Astrocyte (in vitro differentiated cells and primary cell): Measurements from ENCODE around the gene INPP4B. TPM values are rescaled to one million over a fixed set of nuclear protein-coding genes. Genes with fewer than 3 reads are reported as not detected.

Source experiments
- DNase-seq: peaks from one replicate; pipeline ENCODE4 v3.0.0-alpha.2; 2010; ENCODE audit warnings: low read depth
- FAIRE-seq: peaks from 2 replicates; lab custom pipeline; 2011; peaks lifted over from hg19 to GRCh38; lab: Jason Lieb, UNC
- H2AFZ ChIP-seq: 2 replicates; pipeline ENCODE4 v1.6.0; 2012; ENCODE audit warnings: low read depth, low read length, inconsistent platforms
- H3K27ac ChIP-seq: 2 replicates; pipeline ENCODE4 v1.5.1; 2011; ENCODE audit warnings: low read depth, low read length, inconsistent platforms
- H3K27me3 ChIP-seq: 2 replicates; pipeline ENCODE4 v1.6.0; 2011; ENCODE audit warnings: low read length, inconsistent platforms; ENCODE audit not compliant: insufficient read depth
- H3K36me3 ChIP-seq: 2 replicates; pipeline ENCODE4 v1.5.1; 2011; ENCODE audit warnings: low read length, inconsistent platforms; ENCODE audit not compliant: insufficient read depth
- H3K4me1 ChIP-seq: 2 replicates; pipeline ENCODE4 v1.5.1; 2011; ENCODE audit warnings: low read length, inconsistent platforms; ENCODE audit not compliant: insufficient read depth
- H3K4me2 ChIP-seq: 2 replicates; pipeline ENCODE4 v1.6.0; 2012; ENCODE audit warnings: low read length, inconsistent platforms
- H3K4me3 ChIP-seq: 2 replicates; pipeline ENCODE4 v1.5.1; 2011; ENCODE audit warnings: low read depth, mild to moderate bottlenecking, low read length, inconsistent platforms; ENCODE audit not compliant: insufficient read depth
- H3K79me2 ChIP-seq: 2 replicates; pipeline ENCODE4 v1.6.0; 2012; ENCODE audit warnings: mild to moderate bottlenecking, low read length, inconsistent platforms; ENCODE audit not compliant: insufficient read depth
- H3K9ac ChIP-seq: 2 replicates; pipeline ENCODE4 v1.6.0; 2012; ENCODE audit warnings: mild to moderate bottlenecking, low read length, inconsistent platforms
- H3K9me3 ChIP-seq: 2 replicates; pipeline ENCODE4 v1.5.1; 2012; ENCODE audit warnings: low read depth, mild to moderate bottlenecking, low read length, inconsistent platforms; ENCODE audit not compliant: insufficient read depth
- H4K20me1 ChIP-seq: 2 replicates; pipeline ENCODE4 v1.6.0; 2012; ENCODE audit warnings: low read length, inconsistent platforms; ENCODE audit not compliant: insufficient read depth
- H3K27ac Mint-ChIP-seq: one replicate; pipeline ENCODE4 v1.8.0; 2021; ENCODE audit warnings: mild to moderate bottlenecking, mixed read lengths; ENCODE audit not compliant: unreplicated experiment
- H3K27me3 Mint-ChIP-seq: one replicate; pipeline ENCODE4 v1.8.0; 2021; ENCODE audit warnings: low read depth, mixed read lengths; ENCODE audit not compliant: unreplicated experiment
- H3K36me3 Mint-ChIP-seq: one replicate; pipeline ENCODE4 v1.8.0; 2021; ENCODE audit warnings: low read depth, mixed read lengths; ENCODE audit not compliant: unreplicated experiment
- H3K4me1 Mint-ChIP-seq: one replicate; pipeline ENCODE4 v1.8.0; 2021; ENCODE audit warnings: low read depth, mixed read lengths; ENCODE audit not compliant: unreplicated experiment
- H3K4me3 Mint-ChIP-seq: one replicate; pipeline ENCODE4 v1.8.0; 2021; ENCODE audit warnings: mild to moderate bottlenecking, moderate library complexity, mixed read lengths; ENCODE audit not compliant: unreplicated experiment
- H3K9me3 Mint-ChIP-seq: one replicate; pipeline ENCODE4 v1.8.0; 2021; ENCODE audit warnings: mild to moderate bottlenecking, mixed read lengths; ENCODE audit not compliant: unreplicated experiment
- CTCF ChIP-seq: IDR thresholded peaks from 2 replicates; pipeline ENCODE4 v1.5.1; 2011; ENCODE audit warnings: low read depth, mild to moderate bottlenecking, inconsistent platforms, low read length, moderate library complexity; ENCODE audit not compliant: insufficient read depth
- EZH2 ChIP-seq: IDR thresholded peaks from 2 replicates; pipeline ENCODE4 v1.6.1; 2012; ENCODE audit warnings: mild to moderate bottlenecking, low read length, inconsistent platforms; ENCODE audit not compliant: insufficient read depth
- total RNA-seq: library from RNA; stranded (reverse); gene quantifications from 2 replicates; pipeline ENCODE4 v1.2.1, GENCODE V29; 2021

INPP4B gene
- total RNA-seq, 1 donor from 2014 or later: 2.8 TPM

GRCh38 chr4:142021761-142022160 lies 824.3 kb downstream of the INPP4B start:
- H3K4me1 Mint-ChIP-seq: no peaks in the 10 kb centered on the region
- TF ChIP-seq EZH2: no peak
- TF ChIP-seq CTCF: no peak
- DNase-seq (no peak), FAIRE-seq (no peak)
- H3K36me3 Mint-ChIP-seq: no peaks in the 10 kb centered on the region
- Histone ChIP-seq H3K9ac (no peak overlapping the region), H3K9me3 (no peaks in the 10 kb centered on the region), H3K27me3 (no peaks in the 10 kb centered on the region), H3K27ac (no peak overlapping the region), H3K4me1 (no peaks in the 10 kb centered on the region), H3K79me2 (no peaks in the 10 kb centered on the region), H3K36me3 (no peaks in the 10 kb centered on the region), H3K4me2 (no peak overlapping the region), H4K20me1 (no peaks in the 10 kb centered on the region), H2AFZ (no peak overlapping the region), H3K4me3 (no peak overlapping the region)
- no peaks in the 10 kb centered on the region for H3K27me3 Mint-ChIP-seq
- no peaks in the 10 kb centered on the region for H3K9me3 Mint-ChIP-seq
- H3K27ac Mint-ChIP-seq: no peak overlapping the region
- H3K4me3 Mint-ChIP-seq: no peak overlapping the region

GRCh38 chr4:142021181-142021580 lies 824.9 kb downstream of the INPP4B start:
- Histone ChIP-seq H3K9ac (no peak overlapping the region), H4K20me1 (no peaks in the 10 kb centered on the region), H3K4me2 (no peak overlapping the region), H3K9me3 (no peaks in the 10 kb centered on the region), H3K4me3 (no peak overlapping the region), H3K4me1 (no peaks in the 10 kb centered on the region), H3K36me3 (no peaks in the 10 kb centered on the region), H3K27me3 (no peaks in the 10 kb centered on the region), H3K27ac (no peak overlapping the region), H2AFZ (no peak overlapping the region), H3K79me2 (no peaks in the 10 kb centered on the region)
- TF ChIP-seq EZH2 (no peak), CTCF (no peak)
- no peaks in the 10 kb centered on the region for H3K9me3 Mint-ChIP-seq
- DNase-seq: peak; percentile 26
- no peaks in the 10 kb centered on the region for H3K36me3 Mint-ChIP-seq
- H3K27ac Mint-ChIP-seq: no peak overlapping the region
- FAIRE-seq: no peak
- no peak overlapping the region for H3K4me3 Mint-ChIP-seq
- no peaks in the 10 kb centered on the region for H3K4me1 Mint-ChIP-seq
- no peaks in the 10 kb centered on the region for H3K27me3 Mint-ChIP-seq

GRCh38 chr4:142016031-142016430 lies 830.1 kb downstream of the INPP4B start:
- H3K4me2 ChIP-seq: no peak overlapping the region
- Mint-ChIP-seq H3K4me1 (no peaks in the 10 kb centered on the region), H3K27me3 (no peaks in the 10 kb centered on the region), H3K9me3 (no peaks in the 10 kb centered on the region), H3K4me3 (no peak overlapping the region), H3K27ac (no peak overlapping the region), H3K36me3 (no peaks in the 10 kb centered on the region)
- no peaks in the 10 kb centered on the region for H3K9me3 ChIP-seq
- no peak overlapping the region for H3K9ac ChIP-seq
- H3K27ac ChIP-seq: no peak overlapping the region
- H3K79me2 ChIP-seq: no peaks in the 10 kb centered on the region
- FAIRE-seq (no peak), DNase-seq (no peak)
- no peaks in the 10 kb centered on the region for H3K4me1 ChIP-seq
- no peak overlapping the region for H3K4me3 ChIP-seq
- H2AFZ ChIP-seq: no peak overlapping the region
- TF ChIP-seq EZH2: no peak
- TF ChIP-seq CTCF: no peak
- H3K36me3 ChIP-seq: no peaks in the 10 kb centered on the region
- no peaks in the 10 kb centered on the region for H4K20me1 ChIP-seq
- H3K27me3 ChIP-seq: no peaks in the 10 kb centered on the region
